Lung (tissue), 12 donors: Measurements from ENCODE around the gene PIK3AP1. TPM values are rescaled to one million over a fixed set of nuclear protein-coding genes. Genes with fewer than 3 reads are reported as not detected.

Source experiments
- ATAC-seq: fragments of 200-7000 bp; cut with Tn5 transposase; one replicate; pipeline ENCODE4 v1.9.1; 2020; ENCODE audit warnings: moderate number of reproducible peaks; ENCODE audit not compliant: insufficient read depth, low FRiP score
- DNase-seq, 3 donors: peaks; one replicate each; pipeline ENCODE4 v3.0.0-alpha.2; 2013 to 2017
- H3K27ac ChIP-seq, 2 donors: one replicate each; pipeline ENCODE4 v1.5.1; 2013; ENCODE audit warnings: mild to moderate bottlenecking in 2 of 2, moderate library complexity in 2 of 2, control low read depth in 1 of 2, inconsistent platforms in 1 of 2, low read depth in 1 of 2, low read length in 1 of 2
- H3K27me3 ChIP-seq, 3 donors: one replicate each; pipeline ENCODE4 v1.5.1; 2013; ENCODE audit warnings: low read length in 2 of 3; ENCODE audit not compliant: control insufficient read depth in 3 of 3, insufficient read depth in 3 of 3
- H3K36me3 ChIP-seq, 4 donors: one replicate each; pipeline ENCODE4 v1.5.1; 2013; ENCODE audit warnings: low read length in 4 of 4, mild to moderate bottlenecking in 1 of 4, moderate library complexity in 1 of 4; ENCODE audit not compliant: control insufficient read depth in 4 of 4, insufficient read depth in 4 of 4
- H3K4me1 ChIP-seq, 5 donors: one replicate each; pipeline ENCODE4 v1.5.1; 2013; ENCODE audit warnings: low read length in 5 of 5, mild to moderate bottlenecking in 2 of 5, moderate library complexity in 1 of 5; ENCODE audit not compliant: control insufficient read depth in 5 of 5, insufficient read depth in 5 of 5
- H3K4me3 ChIP-seq: one replicate; pipeline ENCODE4 v1.5.1; 2013; ENCODE audit warnings: mild to moderate bottlenecking, control low read depth, moderate library complexity
- H3K9ac ChIP-seq, 2 donors: one replicate each; pipeline ENCODE4 v1.5.1; 2013; ENCODE audit warnings: low read length in 2 of 2, control low read depth in 1 of 2; ENCODE audit not compliant: insufficient read depth in 1 of 2
- H3K9me3 ChIP-seq, 4 donors: one replicate each; pipeline ENCODE4 v1.5.1; 2013; ENCODE audit warnings: low read length in 3 of 4, mild to moderate bottlenecking in 1 of 4, moderate library complexity in 1 of 4; ENCODE audit not compliant: control insufficient read depth in 4 of 4, insufficient read depth in 3 of 4
- CTCF ChIP-seq: IDR thresholded peaks from 2 replicates; pipeline ENCODE4 v1.5.1; 2012; ENCODE audit warnings: mild to moderate bottlenecking; ENCODE audit errors: control extremely low read depth, extremely low read depth
- WGBS, 2 donors: extraction: QIAGEN DNeasy Blood & Tissue Kit; methylation state at CpG; one replicate each; pipeline ENCODE4 v1.1.7; 2013; 5-methylcytosine and 5-hydroxymethylcytosine counted together
- polyA plus RNA-seq, 2 donors: library from polyadenylated mRNA; stranded (reverse); fragments of 200-250 nt; gene quantifications; one replicate each; pipeline ENCODE4 v1.2.1, GENCODE V29; 2013
- total RNA-seq, 2 donors: library from RNA; depleted of rRNA in 1 of 2; stranded (reverse); fragments of >200 nt in 1 of 2; gene quantifications; one replicate each; pipeline ENCODE4 v1.2.1, GENCODE V29; 2014 to 2021
- donor health status: control.
- donor health status: control.
- donor health status: Bipolar disorder and iron deficiency.
- donor health status: healthy.
- donor health status: DM: yes; HTN: yes; CAD: no.

The PIK3AP1 gene
- total and polyA plus RNA-seq, 4 donors, result 7.3 to 120 (median 30.4) TPM

GRCh38 chr10:96686514-96686913 lies 33.8 kb downstream of the PIK3AP1 start:
- TF ChIP-seq CTCF, result no peak
- Histone ChIP-seq H3K4me1 (peaks cover 0 to 5% (median 0%) of the 10 kb centered on the region in 5 donors), H3K36me3 (no peaks in the 10 kb centered on the region), H3K9ac (no peak overlapping the region), H3K9me3 (peaks cover 0 to 2% (median 0%) of the 10 kb centered on the region in 4 donors), H3K4me3 (no peak overlapping the region), H3K27me3 (no peaks in the 10 kb centered on the region), H3K27ac (no peak overlapping the region)
- DNase-seq (no peak), ATAC-seq (no peak)
- WGBS, 2 donors, result 94 to 98% methylated on average over 7 of the region's 7 CpGs

- H3K36me3 ChIP-seq, result no peaks in the 10 kb centered on the region
- ATAC-seq, result no peak
- no peaks in the 10 kb centered on the region for H3K27me3 ChIP-seq
- DNase-seq, result no peak
- WGBS, 2 donors, result 49 to 69% methylated on average over 3 of the region's 3 CpGs
- no peak overlapping the region for H3K9ac ChIP-seq
- no peak overlapping the region for H3K27ac ChIP-seq
- no peak for TF ChIP-seq CTCF
- peaks cover 0 to 5% (median 0%) of the 10 kb centered on the region in 5 donors for H3K4me1 ChIP-seq
- no peak overlapping the region for H3K4me3 ChIP-seq
- H3K9me3 ChIP-seq, result peaks cover 0 to 2% (median 0%) of the 10 kb centered on the region in 4 donors
Observed at GRCh38 chr10:96685306-96685705, 35.0 kb downstream of the PIK3AP1 start.

GRCh38 chr10:96684826-96685225 lies 35.5 kb downstream of the PIK3AP1 start:
- Histone ChIP-seq H3K9me3 (peaks cover 0 to 2% (median 0%) of the 10 kb centered on the region in 4 donors), H3K27ac (no peak overlapping the region), H3K4me3 (no peak overlapping the region), H3K36me3 (no peaks in the 10 kb centered on the region), H3K9ac (no peak overlapping the region), H3K4me1 (peaks cover 0 to 3% (median 0%) of the 10 kb centered on the region in 5 donors), H3K27me3 (no peaks in the 10 kb centered on the region)
- no peak for ATAC-seq
- no peak for TF ChIP-seq CTCF
- DNase-seq, result no peak
- WGBS, 2 donors, result 43 to 63% methylated on average over 4 of the region's 4 CpGs

GRCh38 chr10:96683710-96684109 lies 36.6 kb downstream of the PIK3AP1 start:
- Histone ChIP-seq H3K9me3 (no peaks in the 10 kb centered on the region), H3K4me1 (peaks cover 0 to 3% (median 0%) of the 10 kb centered on the region in 5 donors), H3K36me3 (no peaks in the 10 kb centered on the region), H3K27ac (no peak overlapping the region), H3K9ac (no peak overlapping the region), H3K27me3 (no peaks in the 10 kb centered on the region), H3K4me3 (no peak overlapping the region)
- no peak for TF ChIP-seq CTCF
- 71 to 73% methylated on average over 2 of the region's 2 CpGs for WGBS, 2 donors
- ATAC-seq (no peak), DNase-seq (peak in 1 of 3 donors; percentile 13)
